Measurements from ENCODE around the gene HMGN4. TPM values are rescaled to one million over a fixed set of nuclear protein-coding genes. Genes with fewer than 3 reads are reported as not detected.

Gene HMGN4
- polyA plus RNA-seq, 1 donor from 2014 or later, result 125 TPM

DNA sequence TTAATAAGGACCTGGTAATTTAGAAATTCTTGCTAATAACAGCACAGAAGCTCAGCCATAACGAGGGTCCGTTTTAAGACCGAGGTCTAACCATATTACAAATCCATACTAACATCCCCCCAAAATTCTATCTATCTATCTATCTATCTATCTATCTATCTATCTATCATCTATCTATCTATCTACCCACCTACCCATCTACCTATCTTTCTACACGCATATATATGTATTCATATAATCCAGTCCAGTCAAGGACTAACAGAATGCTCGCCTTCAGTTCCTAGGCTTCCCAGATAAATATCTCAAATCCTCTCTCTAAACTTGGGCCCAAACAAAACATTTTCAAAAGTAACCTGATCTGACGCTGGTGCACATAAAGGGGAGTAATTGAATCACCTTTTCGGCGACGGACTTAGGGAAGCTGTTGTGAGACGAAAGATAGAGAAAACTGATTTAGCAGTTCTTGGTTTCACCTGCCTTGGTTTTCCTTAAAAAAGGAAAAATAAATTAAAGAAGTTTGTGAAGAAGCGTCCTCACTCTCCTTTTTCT lies 14.5 kb downstream of the HMGN4 start:
- Histone ChIP-seq H3F3A (ENCODE audit: insufficient read depth, low read length, poor library complexity, severe bottlenecking) (peaks cover 4% of the 10 kb centered on the region), H3K9ac (ENCODE audit: low read length) (peak overlapping the region; percentile 36), H3K9me3 (ENCODE audit: low read length) (no peaks in the 10 kb centered on the region), H3K27ac (ENCODE audit: low read length) (no peak overlapping the region), H4K20me1 (ENCODE audit: insufficient read depth) (no peaks in the 10 kb centered on the region), H3K9me2 (ENCODE audit: insufficient read depth, low read length) (no peaks in the 10 kb centered on the region), H3K4me3 (ENCODE audit: low read length) (peak overlapping the region; percentile 70), H3K27me3 (ENCODE audit: insufficient read depth, low read depth, low read length) (no peaks in the 10 kb centered on the region), H3K4me2 (ENCODE audit: low read length) (peak overlapping the region; percentile 72), H3K79me2 (replicated peaks; ENCODE audit: insufficient read depth, low read length) (no peaks in the 10 kb centered on the region), H2AFZ (ENCODE audit: low read depth, low read length) (peak overlapping the region; percentile 34), H3K36me3 (ENCODE audit: insufficient read depth, low read length) (no peaks in the 10 kb centered on the region)
- TF ChIP-seq SMC3 (conservative IDR thresholded peaks at IDR 0.05; ENCODE audit: poor library complexity) (no peak), EZH2 (IDR thresholded peaks at IDR 0.05; ENCODE audit: borderline replicate concordance, insufficient read depth, low read length, poor library complexity, severe bottlenecking) (no peak), MXI1 (conservative IDR thresholded peaks at IDR 0.05; ENCODE audit: poor library complexity, severe bottlenecking) (no peak), POLR2AphosphoS5 (IDR thresholded peaks at IDR 0.05) (no peak), TAF1 (IDR thresholded peaks at IDR 0.05; ENCODE audit: low read depth) (no peak), RAD21 (conservative IDR thresholded peaks at IDR 0.05) (no peak), EP300 (conservative IDR thresholded peaks at IDR 0.05; ENCODE audit: poor library complexity, severe bottlenecking) (no peak)
- TF ChIP-seq, protein P1, sequence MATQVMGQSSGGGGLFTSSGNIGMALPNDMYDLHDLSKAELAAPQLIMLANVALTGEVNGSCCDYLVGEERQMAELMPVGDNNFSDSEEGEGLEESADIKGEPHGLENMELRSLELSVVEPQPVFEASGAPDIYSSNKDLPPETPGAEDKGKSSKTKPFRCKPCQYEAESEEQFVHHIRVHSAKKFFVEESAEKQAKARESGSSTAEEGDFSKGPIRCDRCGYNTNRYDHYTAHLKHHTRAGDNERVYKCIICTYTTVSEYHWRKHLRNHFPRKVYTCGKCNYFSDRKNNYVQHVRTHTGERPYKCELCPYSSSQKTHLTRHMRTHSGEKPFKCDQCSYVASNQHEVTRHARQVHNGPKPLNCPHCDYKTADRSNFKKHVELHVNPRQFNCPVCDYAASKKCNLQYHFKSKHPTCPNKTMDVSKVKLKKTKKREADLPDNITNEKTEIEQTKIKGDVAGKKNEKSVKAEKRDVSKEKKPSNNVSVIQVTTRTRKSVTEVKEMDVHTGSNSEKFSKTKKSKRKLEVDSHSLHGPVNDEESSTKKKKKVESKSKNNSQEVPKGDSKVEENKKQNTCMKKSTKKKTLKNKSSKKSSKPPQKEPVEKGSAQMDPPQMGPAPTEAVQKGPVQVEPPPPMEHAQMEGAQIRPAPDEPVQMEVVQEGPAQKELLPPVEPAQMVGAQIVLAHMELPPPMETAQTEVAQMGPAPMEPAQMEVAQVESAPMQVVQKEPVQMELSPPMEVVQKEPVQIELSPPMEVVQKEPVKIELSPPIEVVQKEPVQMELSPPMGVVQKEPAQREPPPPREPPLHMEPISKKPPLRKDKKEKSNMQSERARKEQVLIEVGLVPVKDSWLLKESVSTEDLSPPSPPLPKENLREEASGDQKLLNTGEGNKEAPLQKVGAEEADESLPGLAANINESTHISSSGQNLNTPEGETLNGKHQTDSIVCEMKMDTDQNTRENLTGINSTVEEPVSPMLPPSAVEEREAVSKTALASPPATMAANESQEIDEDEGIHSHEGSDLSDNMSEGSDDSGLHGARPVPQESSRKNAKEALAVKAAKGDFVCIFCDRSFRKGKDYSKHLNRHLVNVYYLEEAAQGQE (IDR thresholded peaks at IDR 0.05; ENCODE audit: borderline replicate concordance), result no peak
- TF ChIP-seq, protein P2, sequence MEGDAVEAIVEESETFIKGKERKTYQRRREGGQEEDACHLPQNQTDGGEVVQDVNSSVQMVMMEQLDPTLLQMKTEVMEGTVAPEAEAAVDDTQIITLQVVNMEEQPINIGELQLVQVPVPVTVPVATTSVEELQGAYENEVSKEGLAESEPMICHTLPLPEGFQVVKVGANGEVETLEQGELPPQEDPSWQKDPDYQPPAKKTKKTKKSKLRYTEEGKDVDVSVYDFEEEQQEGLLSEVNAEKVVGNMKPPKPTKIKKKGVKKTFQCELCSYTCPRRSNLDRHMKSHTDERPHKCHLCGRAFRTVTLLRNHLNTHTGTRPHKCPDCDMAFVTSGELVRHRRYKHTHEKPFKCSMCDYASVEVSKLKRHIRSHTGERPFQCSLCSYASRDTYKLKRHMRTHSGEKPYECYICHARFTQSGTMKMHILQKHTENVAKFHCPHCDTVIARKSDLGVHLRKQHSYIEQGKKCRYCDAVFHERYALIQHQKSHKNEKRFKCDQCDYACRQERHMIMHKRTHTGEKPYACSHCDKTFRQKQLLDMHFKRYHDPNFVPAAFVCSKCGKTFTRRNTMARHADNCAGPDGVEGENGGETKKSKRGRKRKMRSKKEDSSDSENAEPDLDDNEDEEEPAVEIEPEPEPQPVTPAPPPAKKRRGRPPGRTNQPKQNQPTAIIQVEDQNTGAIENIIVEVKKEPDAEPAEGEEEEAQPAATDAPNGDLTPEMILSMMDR (IDR thresholded peaks at IDR 0.05; ENCODE audit: poor library complexity, severe bottlenecking), result no peak

DNA sequence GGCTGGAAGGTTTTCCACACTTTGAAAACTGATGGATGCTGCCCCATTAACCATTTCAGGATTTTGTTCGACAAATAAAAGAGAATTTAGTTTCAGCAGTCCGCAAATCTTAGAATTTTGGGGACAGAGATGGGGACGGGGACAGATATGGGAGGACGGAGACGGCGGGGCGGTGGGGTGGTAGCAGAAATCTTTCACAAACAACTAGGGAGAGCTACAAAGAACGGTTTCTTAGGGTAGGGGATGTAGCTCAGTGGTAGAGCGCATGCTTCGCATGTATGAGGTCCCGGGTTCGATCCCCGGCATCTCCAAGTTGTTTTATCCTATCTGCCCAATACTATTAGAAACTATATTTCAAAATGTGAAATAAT lies 15.1 kb downstream of the HMGN4 start:
- Histone ChIP-seq H4K20me1 (ENCODE audit: insufficient read depth) (no peaks in the 10 kb centered on the region), H2AFZ (ENCODE audit: low read depth, low read length) (peak overlapping the region; percentile 34), H3K9me2 (ENCODE audit: insufficient read depth, low read length) (no peaks in the 10 kb centered on the region), H3K36me3 (ENCODE audit: insufficient read depth, low read length) (no peaks in the 10 kb centered on the region), H3F3A (ENCODE audit: insufficient read depth, low read length, poor library complexity, severe bottlenecking) (peaks cover 4% of the 10 kb centered on the region), H3K79me2 (replicated peaks; ENCODE audit: insufficient read depth, low read length) (no peaks in the 10 kb centered on the region), H3K9me3 (ENCODE audit: low read length) (no peaks in the 10 kb centered on the region), H3K4me2 (ENCODE audit: low read length) (peak overlapping the region; percentile 72), H3K27ac (ENCODE audit: low read length) (no peak overlapping the region), H3K27me3 (ENCODE audit: insufficient read depth, low read depth, low read length) (no peaks in the 10 kb centered on the region), H3K4me3 (ENCODE audit: low read length) (peak overlapping the region; percentile 70), H3K9ac (ENCODE audit: low read length) (peak overlapping the region; percentile 36)
- TF ChIP-seq EP300 (conservative IDR thresholded peaks at IDR 0.05; ENCODE audit: poor library complexity, severe bottlenecking) (no peak), MXI1 (conservative IDR thresholded peaks at IDR 0.05; ENCODE audit: poor library complexity, severe bottlenecking) (peak; percentile 28), RAD21 (conservative IDR thresholded peaks at IDR 0.05) (no peak)
- TF ChIP-seq, protein P2 (IDR thresholded peaks at IDR 0.05; ENCODE audit: poor library complexity, severe bottlenecking), result no peak

Measured in neural cell (in vitro differentiated cells).